Calu3 (cell line): ENCODE data around the gene RPRD1A. TPM values are rescaled to one million over a fixed set of nuclear protein-coding genes. Genes with fewer than 3 reads are reported as not detected.
"Not testable (repeated sequence)": the region's sequence is repeated elsewhere in the genome, so short reads cannot be mapped to it uniquely, and the experiment has no call there.

Experiments
- Bru-seq: library from RNA; stranded (reverse); fragments of 400-500 nt; gene quantifications from one replicate; lab custom pipeline; 2021; lab: Mats Ljungman, UMichigan
- BruChase-seq, 2 experiments: library from RNA; stranded (reverse); fragments of 400-500 nt; gene quantifications; one replicate each; lab custom pipeline; 2021; lab: Mats Ljungman, UMichigan
- BruUV-seq: library from RNA; stranded (reverse); fragments of 400-500 nt; replicated peaks from 2 replicates; lab custom pipeline; 2021; lab: Mats Ljungman, UMichigan
- CTCF ChIA-PET: fragments of 300-600 bp; sonication (Branson Sonifier 250); formaldehyde crosslinking; loops from one replicate; lab custom pipeline; 2022; ENCODE audit warnings: antibody characterized with exemption; lab: Charles Lee
- DNase-seq: peaks from one replicate; pipeline ENCODE4 v3.0.0; 2022
- H3K27ac Mint-ChIP-seq: one replicate; pipeline ENCODE4 v1.8.0; 2022; ENCODE audit warnings: mixed read lengths; ENCODE audit not compliant: unreplicated experiment
- H3K27me3 Mint-ChIP-seq: one replicate; pipeline ENCODE4 v1.8.0; 2022; ENCODE audit warnings: mixed read lengths; ENCODE audit not compliant: unreplicated experiment
- H3K36me3 Mint-ChIP-seq: one replicate; pipeline ENCODE4 v1.8.0; 2022; ENCODE audit warnings: mild to moderate bottlenecking, moderate library complexity, mixed read lengths; ENCODE audit not compliant: insufficient read depth, unreplicated experiment
- H3K4me1 Mint-ChIP-seq: one replicate; pipeline ENCODE4 v1.8.0; 2022; ENCODE audit warnings: mild to moderate bottlenecking, low read depth, mixed read lengths; ENCODE audit not compliant: unreplicated experiment
- H3K4me3 Mint-ChIP-seq: one replicate; pipeline ENCODE4 v1.8.0; 2022; ENCODE audit warnings: mild to moderate bottlenecking, low read depth, moderate library complexity, mixed read lengths; ENCODE audit not compliant: unreplicated experiment
- H3K9me3 Mint-ChIP-seq: one replicate; pipeline ENCODE4 v1.8.0; 2022; ENCODE audit warnings: low read depth, mixed read lengths; ENCODE audit not compliant: unreplicated experiment
- intact Hi-C: fragments of 100-400 bp; cut with micrococcal nuclease; formaldehyde crosslinking; loops from one replicate; pipeline ENCODE4 v1.10.0; 2022; ENCODE audit not compliant: unreplicated experiment
- long read RNA-seq: library from polyadenylated mRNA; stranded (forward); transcript quantifications from one replicate; pipeline ENCODE4 v2.0.0, GENCODE V29; 2022
- total RNA-seq: library from RNA; stranded (reverse); gene quantifications from 2 replicates; pipeline ENCODE4 v1.2.3, GENCODE V29; 2022
- TF ChIP-seq, protein P1 (sequence below): fragments of 200-600 bp; IDR thresholded peaks from one replicate; pipeline ENCODE4 v1.8.0; 2022; ENCODE audit warnings: antibody characterized with exemption; ENCODE audit not compliant: unreplicated experiment

Gene RPRD1A, protein sequence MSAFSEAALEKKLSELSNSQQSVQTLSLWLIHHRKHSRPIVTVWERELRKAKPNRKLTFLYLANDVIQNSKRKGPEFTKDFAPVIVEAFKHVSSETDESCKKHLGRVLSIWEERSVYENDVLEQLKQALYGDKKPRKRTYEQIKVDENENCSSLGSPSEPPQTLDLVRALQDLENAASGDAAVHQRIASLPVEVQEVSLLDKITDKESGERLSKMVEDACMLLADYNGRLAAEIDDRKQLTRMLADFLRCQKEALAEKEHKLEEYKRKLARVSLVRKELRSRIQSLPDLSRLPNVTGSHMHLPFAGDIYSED
- 68.8 and 72.6 TPM in 2 replicates for total RNA-seq
- percentile 93 among the genes with signal in this experiment for Bru-seq, nascent RNA
- BruChase-seq, experiment 1, labeled RNA remaining after a 6-hour chase = percentile 89 among the genes with signal in this experiment
- percentile 82 among the genes with signal in this experiment for BruChase-seq, experiment 2, labeled RNA remaining after a 2-hour chase
- long read RNA-seq, full-length matches to known transcripts = 44 of 483 reads
- long read RNA-seq, partial matches to known transcripts = 8 of 483 reads
- long read RNA-seq, other reads (novel, unspliced or antisense) = 431 of 483 reads

DNA sequence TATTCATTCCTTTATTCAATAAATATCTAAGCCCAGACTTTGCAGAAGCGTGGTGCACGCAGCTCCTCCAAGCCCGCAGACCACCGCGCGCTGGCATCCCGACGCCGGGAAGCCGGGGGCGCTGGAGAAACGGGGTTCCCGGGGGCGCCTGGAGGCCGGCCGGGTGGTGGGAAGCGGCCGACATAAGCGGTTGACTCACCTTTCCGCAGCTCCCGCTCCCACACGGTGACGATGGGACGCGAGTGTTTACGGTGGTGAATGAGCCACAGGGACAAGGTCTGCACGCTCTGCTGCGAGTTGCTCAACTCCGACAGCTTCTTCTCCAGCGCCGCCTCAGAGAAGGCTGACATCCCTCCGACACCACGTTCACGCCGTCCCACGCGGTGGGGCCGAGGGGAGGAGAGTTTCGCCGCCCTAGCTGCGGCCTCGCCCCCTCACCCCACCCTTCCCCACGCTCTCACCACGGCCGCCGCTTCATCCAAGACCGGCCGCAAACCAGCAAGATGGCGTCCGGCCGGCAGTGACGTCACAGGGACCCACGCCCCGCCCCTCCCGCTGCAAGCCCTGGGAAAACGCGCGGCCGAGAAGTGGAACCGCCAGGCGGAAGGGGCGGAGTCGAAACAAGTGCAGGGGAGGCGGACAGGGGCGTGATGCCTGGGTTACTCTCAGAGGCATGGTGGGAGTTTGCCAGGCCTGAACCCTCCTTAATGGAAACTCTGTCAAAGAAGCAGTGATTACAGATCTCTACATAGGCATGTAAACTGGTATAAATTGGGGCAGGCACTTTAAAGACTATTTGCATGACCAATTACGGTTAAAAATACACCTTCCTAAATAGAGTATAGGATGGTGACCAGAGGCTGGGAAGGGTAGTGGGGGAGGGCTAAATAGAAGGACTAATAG is at the start of gene RPRD1A:
Gene RPRD1A (minus strand): TSS at position 505 of the 903 bp plus-strand sequence. CDS start 155 bp downstream, at position 350.
- intact Hi-C loops = no loop called here
- DNase-seq = peak; percentile 99
- Mint-ChIP-seq H3K27ac (peak within 1 kb of the TSS; percentile 93), H3K4me1 (peaks cover 17% of the 10 kb centered on the region), H3K36me3 (peaks cover 21% of the 10 kb centered on the region), H3K4me3 (peak within 1 kb of the TSS; percentile 98), H3K27me3 (no peaks in the 10 kb centered on the region), H3K9me3 (no peaks in the 10 kb centered on the region)
- TF ChIP-seq, protein P1, sequence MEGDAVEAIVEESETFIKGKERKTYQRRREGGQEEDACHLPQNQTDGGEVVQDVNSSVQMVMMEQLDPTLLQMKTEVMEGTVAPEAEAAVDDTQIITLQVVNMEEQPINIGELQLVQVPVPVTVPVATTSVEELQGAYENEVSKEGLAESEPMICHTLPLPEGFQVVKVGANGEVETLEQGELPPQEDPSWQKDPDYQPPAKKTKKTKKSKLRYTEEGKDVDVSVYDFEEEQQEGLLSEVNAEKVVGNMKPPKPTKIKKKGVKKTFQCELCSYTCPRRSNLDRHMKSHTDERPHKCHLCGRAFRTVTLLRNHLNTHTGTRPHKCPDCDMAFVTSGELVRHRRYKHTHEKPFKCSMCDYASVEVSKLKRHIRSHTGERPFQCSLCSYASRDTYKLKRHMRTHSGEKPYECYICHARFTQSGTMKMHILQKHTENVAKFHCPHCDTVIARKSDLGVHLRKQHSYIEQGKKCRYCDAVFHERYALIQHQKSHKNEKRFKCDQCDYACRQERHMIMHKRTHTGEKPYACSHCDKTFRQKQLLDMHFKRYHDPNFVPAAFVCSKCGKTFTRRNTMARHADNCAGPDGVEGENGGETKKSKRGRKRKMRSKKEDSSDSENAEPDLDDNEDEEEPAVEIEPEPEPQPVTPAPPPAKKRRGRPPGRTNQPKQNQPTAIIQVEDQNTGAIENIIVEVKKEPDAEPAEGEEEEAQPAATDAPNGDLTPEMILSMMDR = no peak
- BruUV-seq = no TSS peak
- CTCF ChIA-PET = no interaction called here

DNA sequence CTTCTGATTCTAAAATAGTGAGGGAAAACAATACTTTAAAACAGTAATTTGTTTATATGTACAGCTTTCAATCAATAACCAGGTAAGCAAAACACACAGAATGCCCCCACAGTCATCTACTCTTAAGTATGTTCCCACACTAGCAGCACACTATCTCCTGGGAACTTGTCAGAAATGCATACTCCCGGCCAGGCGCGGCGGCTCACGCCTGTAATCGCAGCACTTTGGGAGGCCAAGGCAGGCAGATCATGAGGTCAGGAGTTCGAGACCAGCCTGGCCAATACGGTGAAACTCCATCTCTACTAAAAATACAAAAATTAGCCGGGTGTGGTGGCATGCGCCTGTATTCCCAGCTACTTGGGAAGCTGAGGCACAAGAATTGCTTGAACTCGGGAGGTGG is 49.4 kb upstream of the RPRD1A start:
- DNase-seq, H3K9me3 Mint-ChIP-seq, H3K27me3 Mint-ChIP-seq, CTCF ChIA-PET, H3K4me3 Mint-ChIP-seq, H3K27ac Mint-ChIP-seq, H3K4me1 Mint-ChIP-seq, intact Hi-C loops, BruUV-seq: not testable (repeated sequence)
- H3K36me3 Mint-ChIP-seq = peaks cover 21% of the 10 kb centered on the region

DNA sequence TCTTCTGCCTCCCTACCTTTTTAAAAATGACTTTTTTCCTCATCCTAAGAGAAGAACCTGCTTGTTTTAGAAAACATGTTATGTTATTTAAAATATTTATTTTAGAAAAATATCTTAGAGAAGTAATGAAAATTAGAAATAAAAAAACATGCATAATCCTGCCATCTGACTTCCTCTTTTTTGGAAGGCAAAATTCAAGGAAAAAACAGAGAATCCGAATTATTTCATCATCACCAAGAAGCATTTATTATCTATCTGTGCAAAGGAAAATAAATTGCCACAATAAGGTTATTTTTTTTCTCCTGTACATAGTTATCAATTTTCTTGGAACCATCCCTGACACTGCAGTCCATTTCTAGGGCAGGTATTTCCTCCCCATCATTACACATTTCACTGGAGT is 47.4 kb upstream of the RPRD1A start:
- BruUV-seq = no TSS peak
- TF ChIP-seq, protein P1 = no peak
- CTCF ChIA-PET = no interaction called here
- Mint-ChIP-seq H3K9me3 (no peaks in the 10 kb centered on the region), H3K4me1 (peaks cover under 1% of the 10 kb centered on the region), H3K27ac (no peak overlapping the region), H3K4me3 (no peak overlapping the region), H3K36me3 (peaks cover 34% of the 10 kb centered on the region), H3K27me3 (no peaks in the 10 kb centered on the region)
- intact Hi-C loops = no loop called here
- no peak for DNase-seq

DNA sequence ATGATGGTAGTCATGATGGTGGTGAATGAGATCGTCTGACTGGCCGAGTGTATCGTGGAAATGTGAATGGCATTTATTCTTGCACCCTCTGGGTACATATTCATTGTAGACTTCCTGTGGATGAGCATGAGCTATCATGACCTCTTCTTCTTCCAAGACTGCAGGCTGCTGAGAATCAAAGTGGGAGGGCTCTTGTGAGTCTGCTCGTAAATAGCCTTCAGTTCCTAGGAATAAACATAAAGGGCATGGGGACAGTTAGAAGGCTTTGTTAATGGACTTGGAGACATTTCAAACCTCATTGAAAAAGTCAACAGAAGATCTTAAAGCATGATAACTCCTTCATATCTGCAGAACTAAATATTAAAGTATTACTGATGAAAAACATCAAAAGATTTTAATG is 46.9 kb upstream of the RPRD1A start:
- no peak for DNase-seq
- Mint-ChIP-seq H3K9me3 (no peaks in the 10 kb centered on the region), H3K27me3 (no peaks in the 10 kb centered on the region), H3K4me1 (peaks cover 5% of the 10 kb centered on the region), H3K36me3 (peaks cover 34% of the 10 kb centered on the region), H3K4me3 (no peak overlapping the region), H3K27ac (no peak overlapping the region)
- TF ChIP-seq, protein P1 = no peak
- CTCF ChIA-PET = interaction anchor here (0.6 kb wide), 1 partner anchor 15 kb away, joined by 5 read pairs; the partner anchor contains the start of gene SLC39A6
- no TSS peak for BruUV-seq
- intact Hi-C loops = no loop called here
